H1 (cell line): ENCODE data around the gene STK11. TPM values are rescaled to one million over a fixed set of nuclear protein-coding genes. Genes with fewer than 3 reads are reported as not detected.

ENCODE experiments used
- CTCF ChIA-PET: fragments of 300-600 bp; sonication (Branson Sonifier 250); formaldehyde crosslinking; loops from one replicate; lab custom pipeline; 2021; ENCODE audit not compliant: partially characterized antibody; lab: Charles Lee
- POLR2A ChIA-PET: fragments of 300-600 bp; sonication (Branson Sonifier 250); formaldehyde crosslinking; loops from one replicate; lab custom pipeline; 2021; ENCODE audit warnings: inconsistent platforms; ENCODE audit not compliant: partially characterized antibody; lab: Charles Lee
- DNase-seq, 2 experiments: peaks; one replicate each; pipeline versions ENCODE4 v3.0.0 to v3.0.0-alpha.2; 2010 to 2022; ENCODE audit warnings: low spot score in 2 of 2, low read depth in 1 of 2, mixed read lengths in 1 of 2
- FAIRE-seq: peaks from 2 replicates; lab custom pipeline; 2011; peaks lifted over from hg19 to GRCh38; lab: Jason Lieb, UNC
- H2AFZ ChIP-seq: 2 replicates; pipeline ENCODE4 v1.8.1; 2012; ENCODE audit warnings: low read length, inconsistent platforms
- H2AK5ac ChIP-seq: 2 replicates; pipeline ENCODE4 v1.6.1; 2013; ENCODE audit warnings: low read depth, low read length
- H2BK120ac ChIP-seq: replicated peaks from 2 replicates; pipeline ENCODE3; 2013; ENCODE audit warnings: low read depth, low read length, inconsistent platforms
- H2BK12ac ChIP-seq: 2 replicates; pipeline ENCODE4 v1.6.1; 2013; ENCODE audit warnings: low read depth, low read length
- H2BK15ac ChIP-seq: 2 replicates; pipeline ENCODE4 v1.6.1; 2013; ENCODE audit warnings: low read length
- H2BK20ac ChIP-seq: 2 replicates; pipeline ENCODE4 v1.6.1; 2013; ENCODE audit warnings: low read length
- H2BK5ac ChIP-seq: 2 replicates; pipeline ENCODE4 v1.6.1; 2013; ENCODE audit warnings: low read depth, low read length
- H3K14ac ChIP-seq: 2 replicates; pipeline ENCODE4 v1.6.1; 2013; ENCODE audit warnings: inconsistent platforms; ENCODE audit not compliant: insufficient read length
- H3K18ac ChIP-seq: 2 replicates; pipeline ENCODE4 v1.6.1; 2013; ENCODE audit warnings: low read length; ENCODE audit errors: extremely low read depth
- H3K23ac ChIP-seq: 2 replicates; pipeline ENCODE4 v1.6.1; 2013; ENCODE audit warnings: inconsistent platforms; ENCODE audit not compliant: insufficient read length
- H3K23me2 ChIP-seq: 2 replicates; pipeline ENCODE4 v1.6.1; 2013; ENCODE audit warnings: low read depth, low read length
- H3K27ac ChIP-seq: 2 replicates; pipeline ENCODE4 v1.6.1; 2011; ENCODE audit warnings: low read depth, low read length, inconsistent platforms
- H3K27me3 ChIP-seq, 4 experiments: replicated peaks in 1 of 4; 1 replicate in 1 of 4; 2 replicates in 3 of 4; pipeline versions ENCODE4 v1.6.1 to v1.8.1; 2011 to 2013; ENCODE audit warnings: low read length in 3 of 4, mild to moderate bottlenecking in 3 of 4, inconsistent platforms in 2 of 4, mixed read lengths in 2 of 4, moderate library complexity in 1 of 4; ENCODE audit not compliant: control insufficient read depth in 3 of 4, insufficient read depth in 3 of 4; ENCODE audit errors: extremely low read depth in 1 of 4
- H3K36me3 ChIP-seq, 4 experiments: 2 replicates each; pipeline versions ENCODE4 v1.6.1 to v1.8.1; 2011 to 2013; ENCODE audit warnings: mild to moderate bottlenecking in 4 of 4, low read length in 3 of 4, moderate library complexity in 2 of 4, control low read depth in 1 of 4, inconsistent platforms in 1 of 4; ENCODE audit not compliant: insufficient read depth in 4 of 4, control insufficient read depth in 2 of 4
- H3K4ac ChIP-seq: replicated peaks from 2 replicates; pipeline ENCODE3; 2013; ENCODE audit warnings: low read length, low read depth, mixed read lengths, inconsistent platforms; ENCODE audit not compliant: insufficient read length
- H3K4me1 ChIP-seq, 4 experiments: replicated peaks in 1 of 4; 1 replicate in 1 of 4; 2 replicates in 3 of 4; pipeline versions ENCODE4 v1.6.1 to v1.8.1; 2011 to 2013; ENCODE audit warnings: low read length in 3 of 4, inconsistent platforms in 2 of 4, mixed read lengths in 1 of 4; ENCODE audit not compliant: insufficient read depth in 4 of 4, control insufficient read depth in 3 of 4
- H3K4me2 ChIP-seq, 2 experiments: 2 replicates each; pipeline versions ENCODE4 v1.6.1 to v1.8.1; 2011 to 2013; ENCODE audit warnings: low read depth in 2 of 2, low read length in 2 of 2, control low read depth in 1 of 2, inconsistent platforms in 1 of 2, mild to moderate bottlenecking in 1 of 2; ENCODE audit not compliant: insufficient read depth in 1 of 2
- H3K4me3 ChIP-seq, 4 experiments: fragments of 200-600, 300-600 bp in 1 of 4; sonication (generic), shearing (Covaris generic), sonication (Bioruptor Twin) in 1 of 4; 2 replicates each; pipeline versions ENCODE4 v1.5.1 to v1.8.1; 2011 to 2016; ENCODE audit warnings: low read length in 4 of 4, low read depth in 3 of 4, control low read depth in 2 of 4, inconsistent platforms in 2 of 4, mild to moderate bottlenecking in 2 of 4, mixed read lengths in 1 of 4, moderate library complexity in 1 of 4; ENCODE audit not compliant: insufficient read depth in 2 of 4; ENCODE audit errors: extremely low read depth in 1 of 4
- H3K56ac ChIP-seq: replicated peaks from 2 replicates; pipeline ENCODE3; 2013; ENCODE audit warnings: low read depth, mild to moderate bottlenecking, mixed read lengths, low read length, inconsistent platforms; ENCODE audit not compliant: insufficient read length
- H3K79me1 ChIP-seq: 2 replicates; pipeline ENCODE4 v1.6.1; 2013; ENCODE audit warnings: low read depth, low read length, control low read depth
- H3K79me2 ChIP-seq, 2 experiments: 2 replicates each; pipeline versions ENCODE4 v1.6.1 to v1.8.1; 2012 to 2013; ENCODE audit warnings: low read length in 2 of 2, mild to moderate bottlenecking in 2 of 2, inconsistent platforms in 1 of 2; ENCODE audit not compliant: insufficient read depth in 2 of 2, control insufficient read depth in 1 of 2
- H3K9ac ChIP-seq, 4 experiments: replicated peaks in 1 of 4; 1 replicate in 1 of 4; 2 replicates in 3 of 4; pipeline versions ENCODE4 v1.6.1 to v1.8.1; 2011 to 2013; ENCODE audit warnings: low read depth in 3 of 4, low read length in 3 of 4, control low read depth in 2 of 4, mild to moderate bottlenecking in 2 of 4, moderate library complexity in 2 of 4, inconsistent platforms in 1 of 4; ENCODE audit errors: extremely low read depth in 1 of 4
- H3K9me3 ChIP-seq, 2 experiments: 2 replicates each; pipeline versions ENCODE4 v1.6.1 to v1.8.1; 2012 to 2013; ENCODE audit warnings: mild to moderate bottlenecking in 2 of 2, moderate library complexity in 2 of 2, control low read depth in 1 of 2, inconsistent platforms in 1 of 2, low read depth in 1 of 2, low read length in 1 of 2, mixed read lengths in 1 of 2; ENCODE audit not compliant: insufficient read depth in 2 of 2
- H4K20me1 ChIP-seq, 2 experiments: replicated peaks in 1 of 2; 2 replicates each; pipeline versions ENCODE3 to v1.8.1; 2011 to 2013; ENCODE audit warnings: inconsistent platforms in 2 of 2, low read length in 2 of 2, mild to moderate bottlenecking in 1 of 2; ENCODE audit not compliant: insufficient read depth in 2 of 2, control insufficient read depth in 1 of 2
- H4K5ac ChIP-seq: 2 replicates; pipeline ENCODE4 v1.6.1; 2013; ENCODE audit warnings: low read length, low read depth, mixed read lengths, inconsistent platforms; ENCODE audit not compliant: insufficient read length
- H4K8ac ChIP-seq: 2 replicates; pipeline ENCODE4 v1.8.0; 2013; ENCODE audit warnings: mild to moderate bottlenecking, moderate library complexity, low read length, inconsistent platforms; ENCODE audit not compliant: insufficient read depth; ENCODE audit errors: extremely low read depth
- H4K91ac ChIP-seq: replicated peaks from 2 replicates; pipeline ENCODE3; 2013; ENCODE audit warnings: low read length, mixed read lengths, inconsistent platforms; ENCODE audit not compliant: insufficient read length
- ASH2L ChIP-seq: fragments of 200-600, 300-600 bp; sonication (generic); IDR thresholded peaks from one replicate; pipeline ENCODE4 v1.7.1; 2017; ENCODE audit warnings: low read length
- CBX8 ChIP-seq: fragments of 300-800, 300-1000 bp; sonication (generic); IDR thresholded peaks from 2 replicates; pipeline ENCODE4 v1.7.1; 2016; ENCODE audit warnings: low read depth, low read length, borderline replicate concordance
- CREB1 ChIP-seq: IDR thresholded peaks from 2 replicates; pipeline ENCODE4 v1.6.1; 2012; ENCODE audit warnings: inconsistent platforms
- EGR1 ChIP-seq: IDR thresholded peaks from 2 replicates; pipeline ENCODE4 v1.6.1; 2011; ENCODE audit warnings: low read depth, low read length, borderline replicate concordance
- EP300 ChIP-seq, 2 experiments: IDR thresholded peaks; 1 replicate in 1 of 2; 2 replicates in 1 of 2; pipeline ENCODE4 v1.6.1; 2011 to 2012; ENCODE audit warnings: low read depth in 2 of 2, low read length in 2 of 2, mild to moderate bottlenecking in 2 of 2, borderline replicate concordance in 1 of 2, inconsistent platforms in 1 of 2, moderate library complexity in 1 of 2
- FOSL1 ChIP-seq: IDR thresholded peaks from 2 replicates; pipeline ENCODE4 v1.6.1; 2011; ENCODE audit warnings: mild to moderate bottlenecking, low read depth, low read length, moderate library complexity; ENCODE audit not compliant: insufficient read depth
- HDAC2 ChIP-seq, 2 experiments: fragments of 300-600 bp in 1 of 2; sonication (generic) in 1 of 2; IDR thresholded peaks; 2 replicates each; pipeline ENCODE4 v1.6.1; 2011 to 2012; ENCODE audit warnings: low read depth in 2 of 2, low read length in 2 of 2, mild to moderate bottlenecking in 2 of 2, moderate library complexity in 2 of 2, borderline replicate concordance in 1 of 2, inconsistent platforms in 1 of 2
- SUZ12 ChIP-seq: fragments of 200-600 bp; sonication (generic); IDR thresholded peaks from 2 replicates; pipeline ENCODE4 v1.6.1; 2012; ENCODE audit warnings: mild to moderate bottlenecking, inconsistent platforms, low read length, moderate library complexity, mixed read lengths
- TAF7 ChIP-seq: optimal IDR thresholded peaks from 2 replicates; pipeline ENCODE3; 2011; ENCODE audit warnings: low read depth, mild to moderate bottlenecking, inconsistent platforms, low read length, moderate library complexity, borderline replicate concordance
- TBP ChIP-seq: IDR thresholded peaks from 2 replicates; pipeline ENCODE4 v1.6.1; 2011; ENCODE audit warnings: low read depth, low read length, improper control_type of control experiment
- TCF12 ChIP-seq: IDR thresholded peaks from 2 replicates; pipeline ENCODE4 v1.6.1; 2011; ENCODE audit warnings: low read depth, mild to moderate bottlenecking, low read length
- WGBS, 2 experiments: shearing (Covaris generic) in 1 of 2; methylation state at CpG; one replicate each; pipeline versions ENCODE4 v1.1.6 to v1.1.7; 2013 to 2015; ENCODE audit warnings: low lambda C conversion rate in 2 of 2, mixed read lengths in 2 of 2, inconsistent platforms in 1 of 2, low coverage in 1 of 2, missing lambda C conversion rate in 1 of 2; ENCODE audit not compliant: insufficient replicate concordance in 2 of 2, insufficient coverage in 1 of 2, insufficient read length in 1 of 2; ENCODE audit errors: extremely low coverage in 1 of 2, missing lambda C conversion rate in 1 of 2; 5-methylcytosine and 5-hydroxymethylcytosine counted together
- polyA plus RNA-seq, 7 experiments: library from polyadenylated mRNA; depleted of rRNA in 3 of 7; stranded (reverse) in 5 of 7; unstranded in 2 of 7; fragments of >200 nt in 5 of 7; fragments of 200-250 nt in 2 of 7; gene quantifications; 1 replicate in 5 of 7; 2 replicates in 1 of 7; 4 replicates in 1 of 7; pipeline versions ENCODE4 v1.2.1 to v1.2.3, GENCODE V29; 2011 to 2013; ENCODE audit warnings: missing spikeins in 2 of 7, mixed read lengths in 2 of 7
- total RNA-seq: library from RNA; stranded (reverse); fragmentation: NEBNext Ultra II Directional; extraction: Animal tissue kit (Norgen Biotek cat#: 25700); gene quantifications from 2 replicates; pipeline ENCODE4 v1.2.1, GENCODE V29; 2021

The STK11 gene
- total and polyA plus RNA-seq, 2 of the 8 experiments (the other 6 are each of a cell fraction or from before 2014, with no cell fraction given) = 45.3 to 70.7 TPM

DNA sequence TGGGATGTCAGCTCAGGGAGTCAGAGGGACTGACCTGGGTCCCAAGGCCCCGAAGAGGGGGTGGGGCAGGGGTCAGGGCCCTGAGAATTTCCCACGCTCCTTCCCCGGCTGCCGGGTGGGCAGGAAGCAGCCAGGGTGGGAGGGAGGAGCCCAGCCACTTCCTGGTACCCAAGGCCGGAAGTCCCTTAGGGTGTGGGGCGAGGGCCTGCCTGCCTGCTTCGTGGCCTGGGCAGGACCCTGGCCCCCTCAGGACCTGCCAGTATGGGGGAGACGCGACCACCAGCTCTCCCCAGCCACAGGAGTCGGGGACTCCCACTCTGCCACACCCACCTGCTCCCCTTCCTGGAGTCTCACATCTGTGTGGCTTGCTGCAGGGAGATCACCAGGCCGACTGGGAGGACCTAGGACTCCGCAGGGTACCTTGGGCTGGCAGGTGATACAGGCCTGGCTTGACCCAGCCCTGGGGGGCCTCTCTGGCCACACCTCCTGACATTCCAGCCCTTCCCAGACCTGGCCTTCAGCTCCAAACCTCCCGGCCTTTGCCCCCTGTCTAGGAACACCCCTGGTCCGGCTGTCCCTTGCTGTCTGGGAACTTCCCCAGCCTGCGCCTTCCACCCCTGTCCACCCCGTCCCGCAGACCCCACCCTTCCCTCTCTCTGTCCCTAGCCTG lies 53.8 kb downstream of the STK11 start:
- FAIRE-seq (no peak), DNase-seq (no peak)
- CTCF ChIA-PET = interaction anchor here (0.6 to 15.9 kb wide), 3 partner anchors 8 to 584 kb away, joined by 3 to 212 read pairs (median 4); partner anchors contain the start of gene ATP5F1D
- TF ChIP-seq ASH2L = no peak
- TF ChIP-seq TBP = no peak
- TF ChIP-seq EGR1 = peak; percentile 57; the same call in 1 of the 2 replicates
- no peak for TF ChIP-seq CREB1
- no peak for TF ChIP-seq CBX8
- TF ChIP-seq FOSL1 = no peak
- no peak for TF ChIP-seq SUZ12
- no peak for TF ChIP-seq EP300 (IDR thresholded peaks at IDR 0.05; ENCODE audit: borderline replicate concordance in 1 of 2, low read depth in 2 of 2, low read length in 2 of 2)
- 0 out of 4 replicates have a peak, but pooled peaks of 1 of the 2 experiments have one; percentile 43 for TF ChIP-seq HDAC2 (IDR thresholded peaks at IDR 0.05; ENCODE audit: borderline replicate concordance in 1 of 2, low read depth in 2 of 2, low read length in 2 of 2)
- no peak for TF ChIP-seq TCF12
- no peak for TF ChIP-seq TAF7

More for the DNA sequence above, 53.8 kb downstream of the STK11 start:
- H3K56ac ChIP-seq = no peak overlapping the region
- no peak overlapping the region for H2BK20ac ChIP-seq
- H4K5ac ChIP-seq = no peak overlapping the region
- no peaks in the 10 kb centered on the region for H3K9me3 ChIP-seq
- 0 out of 2 replicates have a peak overlapping the region, but pooled peaks have one; percentile 54 for H4K8ac ChIP-seq
- peaks cover 16 to 25% of the 10 kb centered on the region in 2 experiments for H4K20me1 ChIP-seq
- no peak overlapping the region for H3K4ac ChIP-seq
- peaks cover 18% of the 10 kb centered on the region; the same call in 1 of the 2 replicates for H3K23me2 ChIP-seq
- 37% methylated on average over 13 of the region's 17 CpGs; no CpG with 5 or more reads in 1 of the 2 experiments for WGBS, 2 experiments
- POLR2A ChIA-PET = interaction anchor here (1.0 to 19.4 kb wide), 6 partner anchors 4 to 232 kb away, joined by 3 to 456 read pairs (median 343); partner anchors contain the start of genes ATP5F1D, CBARP, CIRBP and CNN2
- H3K27me3 ChIP-seq = no peaks in the 10 kb centered on the region; a peak in 1 of 7 replicates
- peak overlapping the region; percentile 95 for H3K18ac ChIP-seq
- peak overlapping the region; percentile 60; the same call in 1 of the 2 replicates for H2BK12ac ChIP-seq
- H3K23ac ChIP-seq = no peak overlapping the region
- H3K4me1 ChIP-seq = peaks cover 0 to 45% (median 29%) of the 10 kb centered on the region in 4 experiments; a peak in 6 of 7 replicates
- H2AFZ ChIP-seq = no peak overlapping the region
- H2BK120ac ChIP-seq = no peak overlapping the region
- no peak overlapping the region for H2BK15ac ChIP-seq
- peaks cover 18 to 41% (median 23%) of the 10 kb centered on the region in 4 experiments for H3K36me3 ChIP-seq
- H3K14ac ChIP-seq = no peak overlapping the region
- H2BK5ac ChIP-seq = peak overlapping the region; percentile 81
- no peak overlapping the region for H3K9ac ChIP-seq
- H3K4me2 ChIP-seq = peak overlapping the region; percentile 83 to 94
- H4K91ac ChIP-seq = no peak overlapping the region
- H3K79me1 ChIP-seq = peaks cover 8% of the 10 kb centered on the region; the same call in 1 of the 2 replicates
- H2AK5ac ChIP-seq = peak overlapping the region; percentile 26; the same call in 1 of the 2 replicates
- peaks cover 0 to 13% of the 10 kb centered on the region in 2 experiments; a peak in 2 of 4 replicates for H3K79me2 ChIP-seq
- H3K27ac ChIP-seq = peak overlapping the region; percentile 34; the same call in 1 of the 2 replicates
- H3K4me3 ChIP-seq = peak overlapping the region in 1 of 4 experiments; percentile 77; a peak in 2 of 8 replicates
